GM12872 (cell line): ENCODE measurements around the gene MARK4.

Experiments used
- TF ChIP-seq, protein P1 (sequence below): IDR thresholded peaks from 3 replicates; pipeline ENCODE4 v1.5.1; 2011; ENCODE audit warnings: low read depth, mild to moderate bottlenecking, low read length, moderate library complexity; ENCODE audit not compliant: insufficient read depth

Gene MARK4

DNA sequence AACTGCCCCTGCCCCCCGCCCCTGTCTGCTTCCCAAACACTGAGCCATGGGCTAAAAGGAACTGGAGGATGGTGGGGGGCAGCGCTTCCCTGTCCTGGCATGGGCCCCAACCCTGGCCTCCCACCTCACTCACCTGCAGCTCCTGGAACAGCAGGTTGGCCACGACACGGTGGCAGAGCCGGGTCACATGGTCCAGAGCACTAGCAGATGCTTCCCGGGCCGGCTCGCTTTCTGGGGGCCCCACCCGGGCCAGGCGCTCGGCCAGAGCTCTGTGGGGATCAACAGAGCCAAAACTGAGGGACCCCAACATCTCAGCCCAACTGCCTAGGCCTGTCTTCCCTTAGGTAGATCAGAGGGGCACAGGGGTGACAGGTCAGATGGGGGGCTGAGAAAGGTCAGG lies 26.4 kb upstream of the MARK4 start:
- TF ChIP-seq, protein P1, sequence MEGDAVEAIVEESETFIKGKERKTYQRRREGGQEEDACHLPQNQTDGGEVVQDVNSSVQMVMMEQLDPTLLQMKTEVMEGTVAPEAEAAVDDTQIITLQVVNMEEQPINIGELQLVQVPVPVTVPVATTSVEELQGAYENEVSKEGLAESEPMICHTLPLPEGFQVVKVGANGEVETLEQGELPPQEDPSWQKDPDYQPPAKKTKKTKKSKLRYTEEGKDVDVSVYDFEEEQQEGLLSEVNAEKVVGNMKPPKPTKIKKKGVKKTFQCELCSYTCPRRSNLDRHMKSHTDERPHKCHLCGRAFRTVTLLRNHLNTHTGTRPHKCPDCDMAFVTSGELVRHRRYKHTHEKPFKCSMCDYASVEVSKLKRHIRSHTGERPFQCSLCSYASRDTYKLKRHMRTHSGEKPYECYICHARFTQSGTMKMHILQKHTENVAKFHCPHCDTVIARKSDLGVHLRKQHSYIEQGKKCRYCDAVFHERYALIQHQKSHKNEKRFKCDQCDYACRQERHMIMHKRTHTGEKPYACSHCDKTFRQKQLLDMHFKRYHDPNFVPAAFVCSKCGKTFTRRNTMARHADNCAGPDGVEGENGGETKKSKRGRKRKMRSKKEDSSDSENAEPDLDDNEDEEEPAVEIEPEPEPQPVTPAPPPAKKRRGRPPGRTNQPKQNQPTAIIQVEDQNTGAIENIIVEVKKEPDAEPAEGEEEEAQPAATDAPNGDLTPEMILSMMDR, result no peak

DNA sequence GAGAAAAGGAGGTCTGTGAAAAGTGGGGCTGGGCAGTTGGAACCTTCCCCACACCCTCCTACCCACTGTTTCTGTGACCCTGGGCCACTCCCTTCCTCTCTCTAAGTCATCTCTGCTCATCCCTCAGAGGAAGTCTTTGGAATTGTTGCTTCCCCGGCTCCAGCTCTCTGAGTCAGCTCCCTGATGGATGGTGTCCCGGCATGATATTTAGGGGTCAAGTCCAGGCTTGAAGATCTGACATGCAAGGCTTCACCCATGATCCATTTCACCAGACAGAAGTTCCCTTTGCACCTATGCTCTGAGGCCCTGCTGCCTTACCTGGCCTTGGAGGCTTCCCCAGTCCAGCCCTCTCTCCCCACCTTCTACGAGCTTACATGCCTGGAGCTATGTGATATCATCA lies 19.2 kb upstream of the MARK4 start:
- TF ChIP-seq, protein P1, result no peak

DNA sequence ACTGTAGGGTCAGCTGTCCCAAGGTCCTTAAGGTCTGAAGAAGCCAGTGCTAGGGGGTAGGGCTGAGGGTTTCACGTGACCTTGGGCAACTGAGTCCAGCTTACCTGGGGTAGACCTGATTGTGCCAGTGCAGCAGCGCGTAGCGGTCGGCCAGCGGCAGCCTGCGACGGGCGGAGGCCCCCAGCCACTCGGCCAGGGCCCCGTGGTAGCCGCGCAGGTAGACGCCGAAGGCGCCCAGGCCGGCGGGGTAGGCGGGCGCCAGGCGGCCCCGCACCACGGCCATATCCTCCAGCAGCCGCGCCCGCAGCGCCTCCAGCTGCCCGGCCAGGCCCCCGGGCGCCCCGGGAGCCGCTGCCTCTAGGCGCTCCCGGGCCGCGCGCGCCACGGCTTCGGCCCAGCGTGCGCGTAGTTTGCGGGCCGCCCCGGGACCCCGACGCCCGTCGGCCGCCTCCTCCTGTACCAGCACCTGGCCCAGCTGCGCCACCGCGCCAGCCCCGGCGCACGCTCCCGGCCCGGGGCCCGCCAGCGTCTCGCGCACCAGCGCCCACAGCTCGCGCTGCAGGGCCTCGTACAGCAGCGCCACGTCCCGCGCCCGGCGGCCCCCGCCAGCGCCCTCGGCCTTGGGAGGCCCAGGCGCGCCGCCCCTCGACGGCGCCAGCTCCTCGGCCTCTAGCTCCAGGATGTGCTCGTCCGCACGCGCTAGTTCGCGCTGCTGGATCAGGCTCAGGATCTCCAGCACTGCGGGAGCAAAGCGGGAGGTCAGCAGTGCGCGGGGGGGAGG lies 16.8 kb upstream of the MARK4 start:
- TF ChIP-seq, protein P1, result no peak

DNA sequence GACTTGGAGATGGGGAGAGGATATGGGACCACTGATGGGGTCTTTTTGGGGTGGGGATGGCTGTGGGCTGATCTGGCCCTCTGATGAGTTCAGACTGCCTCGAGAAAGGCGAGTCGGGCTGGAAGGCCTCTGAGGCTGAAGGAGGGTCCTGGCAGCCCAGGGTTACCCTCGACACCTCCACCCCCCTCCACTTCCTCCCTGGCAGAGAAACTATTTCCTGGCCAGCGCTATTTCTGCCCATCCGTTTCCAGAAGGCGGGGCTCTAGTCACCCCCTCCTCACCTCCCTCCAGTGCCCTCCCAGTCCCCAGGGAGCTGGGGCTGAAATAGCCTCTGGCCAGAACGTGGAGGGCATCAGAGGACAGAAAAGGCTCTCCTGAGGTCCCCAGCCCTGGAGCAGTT lies 15.6 kb upstream of the MARK4 start:
- TF ChIP-seq, protein P1, result no peak

DNA sequence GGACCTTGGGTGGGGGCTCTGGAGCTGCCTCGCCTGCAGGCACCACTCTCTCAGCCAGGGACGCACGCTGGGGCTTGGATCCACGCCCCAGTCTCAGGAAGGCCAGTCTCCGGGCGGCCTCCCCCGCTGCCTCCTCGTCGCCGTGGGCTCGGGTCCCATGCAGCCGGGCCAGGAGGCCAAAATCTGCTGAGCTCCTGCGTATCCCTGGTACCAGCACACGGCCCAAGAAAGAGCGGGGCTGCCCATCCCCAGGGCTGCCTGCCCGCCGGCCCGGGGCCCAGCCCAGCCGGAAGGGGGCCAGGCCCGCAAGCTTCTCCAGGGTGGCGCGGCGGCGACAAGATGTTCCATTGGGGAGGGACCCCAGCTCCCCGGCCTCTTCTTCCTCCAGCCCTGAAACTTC lies 12.5 kb upstream of the MARK4 start:
- TF ChIP-seq, protein P1, result no peak

DNA sequence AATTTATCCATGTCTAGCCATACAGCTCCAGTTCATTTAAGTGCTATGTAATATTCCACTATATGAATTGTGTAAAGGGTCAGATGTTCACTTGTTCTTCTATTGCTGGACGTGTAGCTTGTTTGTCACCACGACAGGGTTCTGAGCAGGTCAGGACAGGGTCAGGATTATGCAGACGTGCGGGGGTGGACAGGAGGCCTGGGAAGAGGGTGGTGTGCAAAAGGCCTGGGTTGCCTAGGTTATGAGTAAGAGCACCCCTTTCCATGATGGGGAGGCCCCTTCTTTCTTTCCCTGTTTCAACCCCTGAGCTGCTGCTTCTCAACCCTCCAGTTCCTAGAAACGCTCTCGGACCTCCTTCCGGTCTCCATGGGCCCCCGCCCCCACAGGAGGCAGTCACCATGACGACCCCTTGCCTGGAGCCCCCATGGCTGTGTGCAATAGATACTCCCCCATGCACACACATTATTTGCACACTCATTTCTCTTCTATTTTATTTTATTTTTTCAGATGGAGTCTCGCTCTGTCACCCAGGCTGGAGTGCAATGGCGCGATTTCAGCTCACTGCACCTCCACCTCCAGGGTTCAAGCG lies 7.8 kb upstream of the MARK4 start:
- TF ChIP-seq, protein P1, result no peak

DNA sequence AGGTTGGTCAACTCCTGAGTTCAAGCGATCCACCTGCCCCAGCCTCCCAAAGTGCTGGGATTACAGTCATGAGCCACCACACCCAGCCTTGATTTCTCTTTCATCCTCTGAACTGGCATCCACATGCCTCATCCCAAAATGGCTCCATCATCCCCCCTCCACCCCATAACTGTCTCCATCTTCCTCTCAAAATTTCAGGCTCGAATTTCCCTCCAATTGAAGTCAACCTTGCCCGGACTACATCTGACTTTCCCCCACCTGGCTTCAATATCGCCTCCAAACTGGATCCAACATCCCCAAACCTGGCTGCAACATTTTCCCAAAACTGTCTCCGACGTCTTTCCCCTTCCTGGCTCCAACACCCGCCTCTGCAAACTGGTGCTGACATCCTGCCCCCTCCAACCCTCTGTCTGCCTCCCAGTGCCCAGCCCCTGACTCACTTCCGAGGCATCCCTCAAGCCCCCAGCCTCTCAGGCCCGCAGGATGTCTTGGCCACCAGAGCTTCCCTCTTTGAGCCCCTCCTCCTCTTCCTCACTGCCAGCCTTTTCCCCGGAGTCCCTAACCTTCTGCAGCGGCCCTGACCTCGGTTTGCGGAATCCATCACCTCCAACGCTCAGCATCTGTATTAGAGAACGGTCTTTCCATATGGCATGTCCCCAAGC lies 6.8 kb upstream of the MARK4 start:
- TF ChIP-seq, protein P1, result no peak
